SU-DHL-6 (cell line): Measurements from ENCODE around the gene CD300H.

Experiments used
- EZH2phosphoT487 ChIP-seq: fragments of 200-600 bp; sonication (generic), shearing (Covaris generic); conservative IDR thresholded peaks from 2 replicates; pipeline ENCODE4 v1.6.1; 2018; ENCODE audit warnings: mild to moderate bottlenecking, antibody characterized with exemption, low read length, moderate library complexity, mixed read lengths
- TF ChIP-seq, protein P1 (sequence below): fragments of 200-600 bp; sonication (generic); IDR thresholded peaks from one replicate; pipeline ENCODE4 v1.5.1; 2017; ENCODE audit warnings: antibody characterized with exemption, mild to moderate bottlenecking, low read length, moderate library complexity; ENCODE audit not compliant: insufficient read depth, poor library complexity, severe bottlenecking

DNA sequence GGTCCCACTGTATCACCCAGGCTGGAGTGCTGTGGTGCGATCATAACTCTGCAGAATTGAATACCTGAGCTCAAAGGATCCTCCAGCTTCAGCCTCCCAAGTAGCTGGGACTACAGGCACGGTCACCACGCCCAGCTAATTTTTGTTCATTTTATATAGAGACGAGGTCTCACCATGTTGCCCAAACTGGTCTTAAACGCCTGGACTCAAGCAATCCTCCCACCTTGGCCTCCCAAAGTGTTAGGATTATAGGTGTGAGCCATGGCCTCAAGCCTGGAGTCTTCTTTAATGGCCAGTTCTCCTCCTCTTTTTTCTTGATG lies 36.5 kb downstream of the CD300H start:
- TF ChIP-seq, protein P1, sequence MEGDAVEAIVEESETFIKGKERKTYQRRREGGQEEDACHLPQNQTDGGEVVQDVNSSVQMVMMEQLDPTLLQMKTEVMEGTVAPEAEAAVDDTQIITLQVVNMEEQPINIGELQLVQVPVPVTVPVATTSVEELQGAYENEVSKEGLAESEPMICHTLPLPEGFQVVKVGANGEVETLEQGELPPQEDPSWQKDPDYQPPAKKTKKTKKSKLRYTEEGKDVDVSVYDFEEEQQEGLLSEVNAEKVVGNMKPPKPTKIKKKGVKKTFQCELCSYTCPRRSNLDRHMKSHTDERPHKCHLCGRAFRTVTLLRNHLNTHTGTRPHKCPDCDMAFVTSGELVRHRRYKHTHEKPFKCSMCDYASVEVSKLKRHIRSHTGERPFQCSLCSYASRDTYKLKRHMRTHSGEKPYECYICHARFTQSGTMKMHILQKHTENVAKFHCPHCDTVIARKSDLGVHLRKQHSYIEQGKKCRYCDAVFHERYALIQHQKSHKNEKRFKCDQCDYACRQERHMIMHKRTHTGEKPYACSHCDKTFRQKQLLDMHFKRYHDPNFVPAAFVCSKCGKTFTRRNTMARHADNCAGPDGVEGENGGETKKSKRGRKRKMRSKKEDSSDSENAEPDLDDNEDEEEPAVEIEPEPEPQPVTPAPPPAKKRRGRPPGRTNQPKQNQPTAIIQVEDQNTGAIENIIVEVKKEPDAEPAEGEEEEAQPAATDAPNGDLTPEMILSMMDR, result no peak
- TF ChIP-seq EZH2phosphoT487, result no peak
